Fibroblast of lung (primary cell): ENCODE results near the gene HRK.

Experiments used
- CTCF ChIP-seq, 2 donors: IDR thresholded peaks in 1 of 2; conservative IDR thresholded peaks in 1 of 2; 1 replicate in 1 of 2; 2 replicates in 1 of 2; pipeline ENCODE4 v1.5.1; 2011 to 2012; ENCODE audit warnings: low read length in 2 of 2, control low read depth in 1 of 2, inconsistent platforms in 1 of 2, low read depth in 1 of 2, mild to moderate bottlenecking in 1 of 2
- EZH2 ChIP-seq: IDR thresholded peaks from 2 replicates; pipeline ENCODE4 v1.5.1; 2012; ENCODE audit warnings: low read length, control low read depth, mild to moderate bottlenecking; ENCODE audit errors: missing control alignments

- TF ChIP-seq CTCF (conservative IDR thresholded peaks at IDR 0.05 in 1 of 2, IDR thresholded peaks at IDR 0.05 in 1 of 2; ENCODE audit: low read depth in 1 of 2, low read length in 2 of 2) (no peak), EZH2 (no peak)
These were observed 44.1 kb downstream of the HRK start for GRCh38 chr12:116837097-116837496.
